NCI-H2196 (cell line): ENCODE results near the gene UFC1.

ENCODE experiments used
- DNase-seq: peaks from one replicate; lab custom pipeline; 2025; ENCODE audit not compliant: unreplicated experiment; lab: John Stamatoyannopoulos, UW

UFC1 gene

GRCh38 chr1:161192476-161193465 lies 39.0 kb downstream of the UFC1 start:
- DNase-seq = peak; percentile 75

GRCh38 chr1:161193561-161194235 lies 39.9 kb downstream of the UFC1 start:
- DNase-seq = no peak

GRCh38 chr1:161195171-161195570 lies 41.4 kb downstream of the UFC1 start:
- no peak for DNase-seq

GRCh38 chr1:161196111-161196510 lies 42.3 kb downstream of the UFC1 start:
- DNase-seq = no peak

- no peak for DNase-seq
Observed at GRCh38 chr1:161196521-161197451, 43.0 kb downstream of the UFC1 start.

GRCh38 chr1:161197560-161198193 lies 43.9 kb downstream of the UFC1 start:
- no peak for DNase-seq

GRCh38 chr1:161198194-161198896 lies 44.6 kb downstream of the UFC1 start:
- DNase-seq = peak; percentile 48

GRCh38 chr1:161198897-161199431 lies 45.2 kb downstream of the UFC1 start, which contains the start of gene ADAMTS4:
TSS of gene ADAMTS4 (minus strand) at chr1:161199054. CDS start at chr1:161198627, 427 bp downstream.
- DNase-seq = no peak

GRCh38 chr1:161199506-161200139 lies 45.8 kb downstream of the UFC1 start:
- DNase-seq = no peak

GRCh38 chr1:161200421-161200991 lies 46.7 kb downstream of the UFC1 start:
- no peak for DNase-seq

GRCh38 chr1:161200992-161201835 lies 47.4 kb downstream of the UFC1 start:
- DNase-seq = no peak

- peak; percentile 98 for DNase-seq
Observed at GRCh38 chr1:161201836-161202712, 48.3 kb downstream of the UFC1 start, which contains the start of gene NDUFS2. TSS of gene NDUFS2 (plus strand) at chr1:161202367. CDS start at chr1:161202386, 19 bp downstream.

- DNase-seq = no peak
Observed at GRCh38 chr1:161206411-161207140, 52.8 kb downstream of the UFC1 start.

- DNase-seq = no peak
Observed at GRCh38 chr1:161207173-161207572, 53.4 kb downstream of the UFC1 start.
